ENCODE data around the gene CEP70.
"Not testable (repeated sequence)": the region's sequence is repeated elsewhere in the genome, so short reads cannot be mapped to it uniquely, and the experiment has no call there.

The CEP70 gene

GRCh38 chr3:138484672-138485071 is 109.4 kb downstream of the CEP70 start:
- not testable (repeated sequence) for H3K36me3 ChIP-seq (ENCODE audit: control insufficient read depth, insufficient read depth, low read length, severe bottlenecking); DNase-seq (ENCODE audit: low read depth); H3K4me1 ChIP-seq (ENCODE audit: control insufficient read depth, insufficient read depth, low read length); H3K27me3 ChIP-seq (replicated peaks; ENCODE audit: control insufficient read depth, insufficient read depth, low read length); H3K9ac ChIP-seq (ENCODE audit: low read length); H3K4me3 ChIP-seq (ENCODE audit: low read length)
- H3K9me3 ChIP-seq (ENCODE audit: control insufficient read depth, low read length): peaks cover 18% of the 10 kb centered on the region

GRCh38 chr3:138479438-138479863 is 114.6 kb downstream of the CEP70 start:
- H3K9ac ChIP-seq (ENCODE audit: low read length): no peak overlapping the region
- H3K36me3 ChIP-seq (ENCODE audit: control insufficient read depth, insufficient read depth, low read length, severe bottlenecking): no peaks in the 10 kb centered on the region
- no peaks in the 10 kb centered on the region for H3K4me1 ChIP-seq (ENCODE audit: control insufficient read depth, insufficient read depth, low read length)
- no peaks in the 10 kb centered on the region for H3K27me3 ChIP-seq (replicated peaks; ENCODE audit: control insufficient read depth, insufficient read depth, low read length)
- peak; percentile 52 for DNase-seq (ENCODE audit: low read depth)
- H3K9me3 ChIP-seq (ENCODE audit: control insufficient read depth, low read length): no peaks in the 10 kb centered on the region
- H3K4me3 ChIP-seq (ENCODE audit: low read length): no peak overlapping the region

GRCh38 chr3:138477801-138478200 is 116.3 kb downstream of the CEP70 start:
- Histone ChIP-seq H3K9me3 (ENCODE audit: control insufficient read depth, low read length) (no peaks in the 10 kb centered on the region), H3K4me1 (ENCODE audit: control insufficient read depth, insufficient read depth, low read length) (no peaks in the 10 kb centered on the region), H3K4me3 (ENCODE audit: low read length) (no peak overlapping the region), H3K9ac (ENCODE audit: low read length) (no peak overlapping the region), H3K27me3 (replicated peaks; ENCODE audit: control insufficient read depth, insufficient read depth, low read length) (no peaks in the 10 kb centered on the region), H3K36me3 (ENCODE audit: control insufficient read depth, insufficient read depth, low read length, severe bottlenecking) (no peaks in the 10 kb centered on the region)
- no peak for DNase-seq (ENCODE audit: low read depth)

- no peak overlapping the region for H3K4me3 ChIP-seq (ENCODE audit: low read length)
- H3K36me3 ChIP-seq (ENCODE audit: control insufficient read depth, insufficient read depth, low read length, severe bottlenecking): no peaks in the 10 kb centered on the region
- no peak overlapping the region for H3K9ac ChIP-seq (ENCODE audit: low read length)
- no peaks in the 10 kb centered on the region for H3K9me3 ChIP-seq (ENCODE audit: control insufficient read depth, low read length)
- no peaks in the 10 kb centered on the region for H3K4me1 ChIP-seq (ENCODE audit: control insufficient read depth, insufficient read depth, low read length)
- H3K27me3 ChIP-seq (replicated peaks; ENCODE audit: control insufficient read depth, insufficient read depth, low read length): no peaks in the 10 kb centered on the region
- DNase-seq (ENCODE audit: low read depth): no peak
Observed at GRCh38 chr3:138477120-138477519, 116.9 kb downstream of the CEP70 start.

GRCh38 chr3:138476526-138476925 is 117.5 kb downstream of the CEP70 start:
- Histone ChIP-seq H3K4me3 (ENCODE audit: low read length) (no peak overlapping the region), H3K9ac (ENCODE audit: low read length) (no peak overlapping the region), H3K27me3 (replicated peaks; ENCODE audit: control insufficient read depth, insufficient read depth, low read length) (no peaks in the 10 kb centered on the region), H3K9me3 (ENCODE audit: control insufficient read depth, low read length) (no peaks in the 10 kb centered on the region), H3K36me3 (ENCODE audit: control insufficient read depth, insufficient read depth, low read length, severe bottlenecking) (no peaks in the 10 kb centered on the region), H3K4me1 (ENCODE audit: control insufficient read depth, insufficient read depth, low read length) (no peaks in the 10 kb centered on the region)
- DNase-seq (ENCODE audit: low read depth): no peak

GRCh38 chr3:138474163-138474562 is 119.9 kb downstream of the CEP70 start:
- H3K4me3 ChIP-seq (ENCODE audit: low read length): no peak overlapping the region
- H3K9me3 ChIP-seq (ENCODE audit: control insufficient read depth, low read length): no peaks in the 10 kb centered on the region
- DNase-seq (ENCODE audit: low read depth): no peak
- H3K36me3 ChIP-seq (ENCODE audit: control insufficient read depth, insufficient read depth, low read length, severe bottlenecking): no peaks in the 10 kb centered on the region
- no peak overlapping the region for H3K9ac ChIP-seq (ENCODE audit: low read length)
- H3K4me1 ChIP-seq (ENCODE audit: control insufficient read depth, insufficient read depth, low read length): peaks cover 2% of the 10 kb centered on the region
- H3K27me3 ChIP-seq (replicated peaks; ENCODE audit: control insufficient read depth, insufficient read depth, low read length): no peaks in the 10 kb centered on the region

GRCh38 chr3:138473391-138473790 is 120.7 kb downstream of the CEP70 start:
- Histone ChIP-seq H3K4me3 (ENCODE audit: low read length) (no peak overlapping the region), H3K36me3 (ENCODE audit: control insufficient read depth, insufficient read depth, low read length, severe bottlenecking) (no peaks in the 10 kb centered on the region), H3K27me3 (replicated peaks; ENCODE audit: control insufficient read depth, insufficient read depth, low read length) (no peaks in the 10 kb centered on the region), H3K9ac (ENCODE audit: low read length) (no peak overlapping the region), H3K4me1 (ENCODE audit: control insufficient read depth, insufficient read depth, low read length) (peaks cover 9% of the 10 kb centered on the region), H3K9me3 (ENCODE audit: control insufficient read depth, low read length) (no peaks in the 10 kb centered on the region)
- no peak for DNase-seq (ENCODE audit: low read depth)

- H3K36me3 ChIP-seq (ENCODE audit: control insufficient read depth, insufficient read depth, low read length, severe bottlenecking): no peaks in the 10 kb centered on the region
- H3K9me3 ChIP-seq (ENCODE audit: control insufficient read depth, low read length): no peaks in the 10 kb centered on the region
- no peak overlapping the region for H3K9ac ChIP-seq (ENCODE audit: low read length)
- no peak overlapping the region for H3K4me3 ChIP-seq (ENCODE audit: low read length)
- no peaks in the 10 kb centered on the region for H3K27me3 ChIP-seq (replicated peaks; ENCODE audit: control insufficient read depth, insufficient read depth, low read length)
- no peak for DNase-seq (ENCODE audit: low read depth)
- H3K4me1 ChIP-seq (ENCODE audit: control insufficient read depth, insufficient read depth, low read length): peaks cover 9% of the 10 kb centered on the region
Observed at GRCh38 chr3:138472141-138472825, 121.8 kb downstream of the CEP70 start.

GRCh38 chr3:138471481-138471880 is 122.6 kb downstream of the CEP70 start:
- Histone ChIP-seq H3K4me1 (ENCODE audit: control insufficient read depth, insufficient read depth, low read length) (peaks cover 9% of the 10 kb centered on the region), H3K27me3 (replicated peaks; ENCODE audit: control insufficient read depth, insufficient read depth, low read length) (no peaks in the 10 kb centered on the region), H3K9me3 (ENCODE audit: control insufficient read depth, low read length) (no peaks in the 10 kb centered on the region), H3K4me3 (ENCODE audit: low read length) (no peak overlapping the region), H3K9ac (ENCODE audit: low read length) (no peak overlapping the region), H3K36me3 (ENCODE audit: control insufficient read depth, insufficient read depth, low read length, severe bottlenecking) (no peaks in the 10 kb centered on the region)
- no peak for DNase-seq (ENCODE audit: low read depth)

- no peak overlapping the region for H3K4me3 ChIP-seq (ENCODE audit: low read length)
- H3K4me1 ChIP-seq (ENCODE audit: control insufficient read depth, insufficient read depth, low read length): peaks cover 9% of the 10 kb centered on the region
- H3K36me3 ChIP-seq (ENCODE audit: control insufficient read depth, insufficient read depth, low read length, severe bottlenecking): no peaks in the 10 kb centered on the region
- no peaks in the 10 kb centered on the region for H3K27me3 ChIP-seq (replicated peaks; ENCODE audit: control insufficient read depth, insufficient read depth, low read length)
- H3K9ac ChIP-seq (ENCODE audit: low read length): no peak overlapping the region
- DNase-seq (ENCODE audit: low read depth): no peak
- no peaks in the 10 kb centered on the region for H3K9me3 ChIP-seq (ENCODE audit: control insufficient read depth, low read length)
Observed at GRCh38 chr3:138470687-138471086, 123.4 kb downstream of the CEP70 start.

GRCh38 chr3:138469874-138470273 is 124.2 kb downstream of the CEP70 start:
- Histone ChIP-seq H3K4me1 (ENCODE audit: control insufficient read depth, insufficient read depth, low read length) (peaks cover 9% of the 10 kb centered on the region), H3K4me3 (ENCODE audit: low read length) (no peak overlapping the region), H3K27me3 (replicated peaks; ENCODE audit: control insufficient read depth, insufficient read depth, low read length) (no peaks in the 10 kb centered on the region), H3K9ac (ENCODE audit: low read length) (no peak overlapping the region), H3K36me3 (ENCODE audit: control insufficient read depth, insufficient read depth, low read length, severe bottlenecking) (no peaks in the 10 kb centered on the region), H3K9me3 (ENCODE audit: control insufficient read depth, low read length) (no peaks in the 10 kb centered on the region)
- DNase-seq (ENCODE audit: low read depth): no peak

GRCh38 chr3:138468886-138469285 is 125.2 kb downstream of the CEP70 start:
- H3K4me3 ChIP-seq (ENCODE audit: low read length): no peak overlapping the region
- peak; percentile 15 for DNase-seq (ENCODE audit: low read depth)
- H3K27me3 ChIP-seq (replicated peaks; ENCODE audit: control insufficient read depth, insufficient read depth, low read length): no peaks in the 10 kb centered on the region
- no peak overlapping the region for H3K9ac ChIP-seq (ENCODE audit: low read length)
- peaks cover 9% of the 10 kb centered on the region for H3K4me1 ChIP-seq (ENCODE audit: control insufficient read depth, insufficient read depth, low read length)
- H3K9me3 ChIP-seq (ENCODE audit: control insufficient read depth, low read length): no peaks in the 10 kb centered on the region
- H3K36me3 ChIP-seq (ENCODE audit: control insufficient read depth, insufficient read depth, low read length, severe bottlenecking): no peaks in the 10 kb centered on the region
